Progenitor cell of endocrine pancreas (in vitro differentiated cells): ENCODE data around the gene MAP2K6. TPM values are rescaled to one million over a fixed set of nuclear protein-coding genes. Genes with fewer than 3 reads are reported as not detected.

Source experiments
- DNase-seq: peaks from one replicate; pipeline ENCODE4 v3.0.0; 2021; ENCODE audit warnings: low spot score; ENCODE audit not compliant: unreplicated experiment
- H3K27ac Mint-ChIP-seq: 2 replicates; pipeline ENCODE4 v1.8.0; 2021; ENCODE audit warnings: mild to moderate bottlenecking, moderate library complexity, mixed read lengths
- H3K27me3 Mint-ChIP-seq: 2 replicates; pipeline ENCODE4 v1.8.0; 2021; ENCODE audit warnings: mixed read lengths
- H3K36me3 Mint-ChIP-seq: 2 replicates; pipeline ENCODE4 v1.8.0; 2022; ENCODE audit warnings: mixed read lengths; ENCODE audit not compliant: insufficient read depth
- H3K4me1 Mint-ChIP-seq: 2 replicates; pipeline ENCODE4 v1.8.0; 2021; ENCODE audit warnings: low read depth, mixed read lengths
- H3K4me3 Mint-ChIP-seq: 2 replicates; pipeline ENCODE4 v1.8.0; 2021; ENCODE audit warnings: low read depth, mild to moderate bottlenecking, moderate library complexity, mixed read lengths
- H3K9me3 Mint-ChIP-seq: 2 replicates; pipeline ENCODE4 v1.8.0; 2021; ENCODE audit warnings: low read depth, mixed read lengths
- total RNA-seq: library from RNA; stranded (reverse); gene quantifications from 2 replicates; pipeline ENCODE4 v1.2.1, GENCODE V29; 2021
- TF ChIP-seq, protein P1 (sequence below): fragments of 200-600 bp; sonication (generic); IDR thresholded peaks from one replicate; pipeline ENCODE4 v1.5.0; 2021; ENCODE audit warnings: antibody characterized with exemption, mild to moderate bottlenecking; ENCODE audit not compliant: unreplicated experiment

Gene MAP2K6
- total RNA-seq, 1 donor from 2014 or later: 44.7 TPM

DNA sequence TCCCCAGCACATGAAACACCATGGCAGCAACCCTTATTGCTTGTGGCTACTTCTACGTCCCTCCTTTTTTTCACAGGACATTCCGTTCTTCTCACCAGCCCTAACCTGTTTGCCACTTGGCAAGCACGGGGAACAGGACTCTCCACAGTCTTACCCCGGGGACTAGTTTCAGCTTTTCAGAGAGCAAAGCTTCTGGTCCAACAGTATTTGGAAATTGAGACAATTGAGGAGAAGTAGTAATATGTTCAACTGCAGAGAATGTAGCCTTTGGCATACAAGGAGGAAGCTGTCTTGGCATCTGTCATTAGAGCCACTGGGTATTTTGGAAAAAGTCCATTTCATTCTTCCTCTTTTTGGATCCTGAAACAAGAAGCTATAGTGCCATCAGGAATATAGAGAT is 65.7 kb downstream of the MAP2K6 start:
- no peak overlapping the region for H3K27ac Mint-ChIP-seq
- no peaks in the 10 kb centered on the region for H3K9me3 Mint-ChIP-seq
- H3K4me3 Mint-ChIP-seq: no peak overlapping the region
- TF ChIP-seq, protein P1, sequence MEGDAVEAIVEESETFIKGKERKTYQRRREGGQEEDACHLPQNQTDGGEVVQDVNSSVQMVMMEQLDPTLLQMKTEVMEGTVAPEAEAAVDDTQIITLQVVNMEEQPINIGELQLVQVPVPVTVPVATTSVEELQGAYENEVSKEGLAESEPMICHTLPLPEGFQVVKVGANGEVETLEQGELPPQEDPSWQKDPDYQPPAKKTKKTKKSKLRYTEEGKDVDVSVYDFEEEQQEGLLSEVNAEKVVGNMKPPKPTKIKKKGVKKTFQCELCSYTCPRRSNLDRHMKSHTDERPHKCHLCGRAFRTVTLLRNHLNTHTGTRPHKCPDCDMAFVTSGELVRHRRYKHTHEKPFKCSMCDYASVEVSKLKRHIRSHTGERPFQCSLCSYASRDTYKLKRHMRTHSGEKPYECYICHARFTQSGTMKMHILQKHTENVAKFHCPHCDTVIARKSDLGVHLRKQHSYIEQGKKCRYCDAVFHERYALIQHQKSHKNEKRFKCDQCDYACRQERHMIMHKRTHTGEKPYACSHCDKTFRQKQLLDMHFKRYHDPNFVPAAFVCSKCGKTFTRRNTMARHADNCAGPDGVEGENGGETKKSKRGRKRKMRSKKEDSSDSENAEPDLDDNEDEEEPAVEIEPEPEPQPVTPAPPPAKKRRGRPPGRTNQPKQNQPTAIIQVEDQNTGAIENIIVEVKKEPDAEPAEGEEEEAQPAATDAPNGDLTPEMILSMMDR: no peak
- H3K4me1 Mint-ChIP-seq: peaks cover 14% of the 10 kb centered on the region
- H3K27me3 Mint-ChIP-seq: no peaks in the 10 kb centered on the region
- H3K36me3 Mint-ChIP-seq: peaks cover 3% of the 10 kb centered on the region
- no peak for DNase-seq

GRCh38 chr17:69485251-69485661 is 70.8 kb downstream of the MAP2K6 start:
- Mint-ChIP-seq H3K4me3 (no peak overlapping the region), H3K9me3 (peaks cover 2% of the 10 kb centered on the region), H3K27me3 (no peaks in the 10 kb centered on the region), H3K4me1 (peaks cover 8% of the 10 kb centered on the region), H3K27ac (peak overlapping the region; percentile 7), H3K36me3 (no peaks in the 10 kb centered on the region)
- no peak for DNase-seq
- TF ChIP-seq, protein P1: no peak

GRCh38 chr17:69485901-69486643 is 71.6 kb downstream of the MAP2K6 start:
- no peak for DNase-seq
- Mint-ChIP-seq H3K9me3 (peaks cover 2% of the 10 kb centered on the region), H3K27me3 (no peaks in the 10 kb centered on the region), H3K27ac (peak overlapping the region; percentile 7), H3K4me1 (peaks cover 8% of the 10 kb centered on the region), H3K4me3 (no peak overlapping the region), H3K36me3 (no peaks in the 10 kb centered on the region)
- TF ChIP-seq, protein P1: no peak

DNA sequence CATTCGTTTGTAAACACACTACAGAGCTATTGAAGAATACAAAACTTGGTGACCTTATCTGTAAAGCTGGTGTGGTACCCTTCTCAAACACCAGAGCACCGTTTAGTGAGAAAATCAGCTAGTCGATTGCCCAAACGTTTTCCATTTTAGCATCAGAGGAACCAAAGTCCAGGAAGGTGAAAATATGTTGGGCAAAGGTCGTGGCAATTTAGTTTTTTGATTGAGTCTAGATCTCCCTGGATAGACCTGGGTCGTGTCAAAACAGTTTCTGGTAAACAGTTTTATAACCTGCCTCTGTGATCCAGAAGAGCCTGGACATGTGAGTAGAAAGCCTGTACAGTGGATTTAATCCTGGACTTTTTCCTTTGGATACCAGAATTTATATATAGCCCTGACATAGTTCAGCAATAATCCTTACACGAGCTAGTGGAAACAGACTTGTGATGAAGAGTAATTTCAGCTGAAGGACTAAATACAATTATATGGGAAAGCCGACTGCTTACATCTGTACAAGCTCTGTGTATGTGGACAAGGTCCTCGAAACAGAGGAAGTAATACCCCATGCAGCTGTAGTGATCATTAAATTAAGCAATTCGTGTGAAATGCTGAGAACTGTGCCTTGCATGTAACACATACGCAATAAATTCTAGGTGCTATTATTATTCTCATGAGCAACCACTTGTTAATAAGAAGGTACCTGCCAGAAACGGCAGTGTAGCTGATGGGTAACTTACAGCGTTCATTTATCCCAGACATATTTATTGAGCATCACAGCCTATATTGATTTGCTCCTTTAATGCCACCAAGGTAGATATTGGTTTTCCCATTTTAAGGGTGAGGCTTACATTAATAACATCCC is 72.5 kb downstream of the MAP2K6 start:
- no peaks in the 10 kb centered on the region for H3K36me3 Mint-ChIP-seq
- H3K27ac Mint-ChIP-seq: no peak overlapping the region
- no peaks in the 10 kb centered on the region for H3K27me3 Mint-ChIP-seq
- peaks cover 8% of the 10 kb centered on the region for H3K4me1 Mint-ChIP-seq
- no peak overlapping the region for H3K4me3 Mint-ChIP-seq
- no peak for DNase-seq
- H3K9me3 Mint-ChIP-seq: peaks cover 2% of the 10 kb centered on the region
- TF ChIP-seq, protein P1: no peak

- TF ChIP-seq, protein P1: no peak
- H3K4me1 Mint-ChIP-seq: peaks cover 10% of the 10 kb centered on the region
- peaks cover 2% of the 10 kb centered on the region for H3K9me3 Mint-ChIP-seq
- no peaks in the 10 kb centered on the region for H3K27me3 Mint-ChIP-seq
- no peak overlapping the region for H3K4me3 Mint-ChIP-seq
- no peak for DNase-seq
- H3K36me3 Mint-ChIP-seq: no peaks in the 10 kb centered on the region
- no peak overlapping the region for H3K27ac Mint-ChIP-seq
Measured at GRCh38 chr17:69489313-69489712, 74.8 kb downstream of the MAP2K6 start.
